Myocyte (in vitro differentiated cells): ENCODE measurements around the gene SLC39A1. TPM values are rescaled to one million over a fixed set of nuclear protein-coding genes. Genes with fewer than 3 reads are reported as not detected.

Source experiments
- DNase-seq: peaks from one replicate; pipeline ENCODE4 v3.0.0-alpha.2; 2012; ENCODE audit warnings: low read depth
- total RNA-seq: library from RNA; depleted of rRNA; stranded (reverse); fragments of >200 nt; gene quantifications from 2 replicates; pipeline ENCODE4 v1.2.3, GENCODE V29; 2014

SLC39A1 gene
- total RNA-seq, 1 donor from 2014 or later, result 69.9 TPM

- DNase-seq, result no peak
Observed at GRCh38 chr1:153953859-153954365, 9.4 kb downstream of the SLC39A1 start.

- DNase-seq, result no peak
Observed at GRCh38 chr1:153951801-153952200, 11.5 kb downstream of the SLC39A1 start.

- DNase-seq, result no peak
Observed at GRCh38 chr1:153951183-153951582, 12.2 kb downstream of the SLC39A1 start.

- peak; percentile 84 for DNase-seq
Observed at GRCh38 chr1:153946622-153947241, 16.6 kb downstream of the SLC39A1 start, which contains the start of gene DENND4B. TSS of gene DENND4B (minus strand) at chr1:153946718. CDS start at chr1:153944374, 2,344 bp downstream.

- DNase-seq, result peak; percentile 65
Observed at GRCh38 chr1:153945795-153946621, 17.3 kb downstream of the SLC39A1 start.

GRCh38 chr1:153945131-153945794 is 18.1 kb downstream of the SLC39A1 start:
- peak; percentile 71 for DNase-seq

GRCh38 chr1:153944827-153945117 is 18.6 kb downstream of the SLC39A1 start:
- DNase-seq, result no peak

GRCh38 chr1:153944005-153944826 is 19.1 kb downstream of the SLC39A1 start:
- no peak for DNase-seq

GRCh38 chr1:153942766-153943549 is 20.4 kb downstream of the SLC39A1 start:
- no peak for DNase-seq

GRCh38 chr1:153941826-153942725 is 21.3 kb downstream of the SLC39A1 start:
- DNase-seq, result no peak

GRCh38 chr1:153940756-153941155 is 22.6 kb downstream of the SLC39A1 start:
- no peak for DNase-seq

GRCh38 chr1:153939476-153939875 is 23.9 kb downstream of the SLC39A1 start:
- no peak for DNase-seq

- no peak for DNase-seq
Observed at GRCh38 chr1:153938996-153939395, 24.3 kb downstream of the SLC39A1 start.

- DNase-seq, result no peak
Observed at GRCh38 chr1:153937331-153937730, 26.0 kb downstream of the SLC39A1 start.

GRCh38 chr1:153936011-153936802 is 27.1 kb downstream of the SLC39A1 start:
- DNase-seq, result no peak

GRCh38 chr1:153934746-153935145 is 28.6 kb downstream of the SLC39A1 start:
- DNase-seq, result no peak

GRCh38 chr1:153933955-153934354 is 29.4 kb downstream of the SLC39A1 start:
- DNase-seq, result no peak

- DNase-seq, result no peak
Observed at GRCh38 chr1:153933430-153933829, 29.9 kb downstream of the SLC39A1 start.
